Body of pancreas (tissue), 4 donors: ENCODE results near the gene S1PR5.

Source experiments
- POLR2A ChIP-seq, 3 donors: fragments of 450-650 bp; IDR thresholded peaks; one replicate each; pipeline ENCODE4 v1.6.1; 2016; ENCODE audit warnings: antibody characterized with exemption in 3 of 3, mild to moderate bottlenecking in 2 of 3
- TF ChIP-seq, protein P1 (sequence below), 7 experiments: fragments of 450-650 bp in 4 of 7; fragments of 200-600 bp in 3 of 7; sonication (generic) in 3 of 7; IDR thresholded peaks; one replicate each; pipeline ENCODE4 v1.5.1; 2016 to 2019; ENCODE audit warnings: antibody characterized with exemption in 7 of 7

DNA sequence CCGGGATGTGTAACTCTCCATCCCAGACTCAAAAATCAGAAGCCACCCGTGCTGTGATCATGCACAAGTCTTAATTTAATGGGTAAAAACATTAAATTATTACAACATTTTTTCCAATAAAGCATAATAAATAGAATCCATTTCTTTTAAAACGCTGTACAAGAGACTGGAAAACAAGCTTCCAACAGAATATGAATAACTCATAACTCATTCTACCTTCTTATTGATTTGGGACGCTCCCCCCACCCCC is 49.1 kb upstream of the S1PR5 start:
- no peak for TF ChIP-seq POLR2A (IDR thresholded peaks at IDR 0.05)
- TF ChIP-seq, protein P1, sequence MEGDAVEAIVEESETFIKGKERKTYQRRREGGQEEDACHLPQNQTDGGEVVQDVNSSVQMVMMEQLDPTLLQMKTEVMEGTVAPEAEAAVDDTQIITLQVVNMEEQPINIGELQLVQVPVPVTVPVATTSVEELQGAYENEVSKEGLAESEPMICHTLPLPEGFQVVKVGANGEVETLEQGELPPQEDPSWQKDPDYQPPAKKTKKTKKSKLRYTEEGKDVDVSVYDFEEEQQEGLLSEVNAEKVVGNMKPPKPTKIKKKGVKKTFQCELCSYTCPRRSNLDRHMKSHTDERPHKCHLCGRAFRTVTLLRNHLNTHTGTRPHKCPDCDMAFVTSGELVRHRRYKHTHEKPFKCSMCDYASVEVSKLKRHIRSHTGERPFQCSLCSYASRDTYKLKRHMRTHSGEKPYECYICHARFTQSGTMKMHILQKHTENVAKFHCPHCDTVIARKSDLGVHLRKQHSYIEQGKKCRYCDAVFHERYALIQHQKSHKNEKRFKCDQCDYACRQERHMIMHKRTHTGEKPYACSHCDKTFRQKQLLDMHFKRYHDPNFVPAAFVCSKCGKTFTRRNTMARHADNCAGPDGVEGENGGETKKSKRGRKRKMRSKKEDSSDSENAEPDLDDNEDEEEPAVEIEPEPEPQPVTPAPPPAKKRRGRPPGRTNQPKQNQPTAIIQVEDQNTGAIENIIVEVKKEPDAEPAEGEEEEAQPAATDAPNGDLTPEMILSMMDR (IDR thresholded peaks at IDR 0.05) = no peak
